ENCODE results near the gene JARID2. TPM values are rescaled to one million over a fixed set of nuclear protein-coding genes. Genes with fewer than 3 reads are reported as not detected.

JARID2 gene
- total and polyA plus RNA-seq, 2 of the 13 experiments (the other 11 are each of a cell fraction or from before 2014, with no cell fraction given) = 7.5 to 10.3 TPM

DNA sequence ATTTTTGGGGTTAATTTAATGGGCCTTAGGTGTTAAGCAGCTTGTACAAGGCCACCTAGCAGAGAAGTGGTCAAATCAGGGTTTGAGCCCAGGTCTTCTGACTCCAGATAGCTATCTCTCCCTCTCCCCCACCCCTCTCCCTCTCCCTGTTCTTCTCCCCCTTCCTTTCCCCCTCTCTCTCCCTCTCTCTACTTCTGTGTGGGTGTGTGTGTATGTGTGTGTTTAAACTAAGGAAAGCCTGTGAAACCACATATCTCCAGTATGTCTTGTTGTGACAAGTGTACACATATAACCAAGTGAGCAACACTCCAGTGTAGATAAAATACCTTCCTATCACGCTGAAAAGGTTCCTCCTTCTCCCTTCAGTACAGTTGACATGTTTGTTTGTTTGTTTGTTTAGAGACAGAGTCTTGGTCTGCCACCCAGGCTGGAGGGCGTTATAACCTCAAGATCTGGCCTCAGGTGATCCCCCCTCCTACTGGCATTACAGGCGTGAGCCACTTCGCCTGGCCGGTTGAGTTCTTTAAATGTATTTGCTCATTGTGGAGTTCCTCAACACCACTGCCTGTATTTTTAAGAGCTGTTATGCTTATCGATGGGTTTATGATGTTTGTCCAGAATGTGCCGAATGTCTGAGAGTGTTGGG lies 140.4 kb downstream of the JARID2 start:
- Histone ChIP-seq H3K36me3 (replicated peaks in 1 of 2; ENCODE audit: control insufficient read depth in 1 of 2, insufficient read depth in 2 of 2, low read length in 2 of 2) (no peaks in the 10 kb centered on the region), H4K20me1 (ENCODE audit: insufficient read depth, low read length) (peaks cover 10% of the 10 kb centered on the region), H3K79me2 (ENCODE audit: insufficient read depth, low read length) (peaks cover 20% of the 10 kb centered on the region), H3K4me1 (ENCODE audit: insufficient read depth, low read length) (no peaks in the 10 kb centered on the region), H3K9me3 (ENCODE audit: low read length) (no peaks in the 10 kb centered on the region), H3K4me3 (replicated peaks in 1 of 3; ENCODE audit: insufficient read depth in 1 of 3, low read depth in 2 of 3, low read length in 3 of 3) (no peak overlapping the region), H3K27ac (ENCODE audit: extremely low read length, insufficient read depth, low read length) (no peak overlapping the region), H3K4me2 (ENCODE audit: low read depth, low read length) (no peak overlapping the region), H3K27me3 (ENCODE audit: control insufficient read depth in 1 of 2, insufficient read depth in 2 of 2, low read length in 2 of 2) (no peaks in the 10 kb centered on the region), H2AFZ (ENCODE audit: low read length) (no peak overlapping the region), H3K9ac (ENCODE audit: insufficient read depth, low read depth, low read length) (no peak overlapping the region)
- FAIRE-seq (no peak), DNase-seq (ENCODE audit: low spot score) (no peak), ATAC-seq (no peak)
- TF ChIP-seq GTF2F1 (IDR thresholded peaks at IDR 0.05; ENCODE audit: low read length) = no peak
- TF ChIP-seq HNRNPK (IDR thresholded peaks at IDR 0.05; ENCODE audit: low read depth, low read length, poor library complexity, severe bottlenecking) = peak; percentile 77
- intact Hi-C loops (cut with micrococcal nuclease; ENCODE audit: unreplicated experiment) (no loop called here), in situ Hi-C loops (cut with HindIII; ENCODE audit: extremely low pct_ligation_motif_present, low pct_unique_long_range_greater_than_20kb) (loop anchor here (10.0 kb wide), 1 partner anchor 1171 kb away; no protein-coding TSS in a partner anchor)
- ChIA-PET CTCF (ENCODE audit: low intra/inter-chr PET ratio, low total read pairs) (no interaction called here), POLR2A (no interaction called here)
- BruUV-seq (replicated peaks) = no TSS peak
- 91% methylated on average over 7 of the region's 7 CpGs for WGBS (ENCODE audit: low lambda C conversion rate)

DNA sequence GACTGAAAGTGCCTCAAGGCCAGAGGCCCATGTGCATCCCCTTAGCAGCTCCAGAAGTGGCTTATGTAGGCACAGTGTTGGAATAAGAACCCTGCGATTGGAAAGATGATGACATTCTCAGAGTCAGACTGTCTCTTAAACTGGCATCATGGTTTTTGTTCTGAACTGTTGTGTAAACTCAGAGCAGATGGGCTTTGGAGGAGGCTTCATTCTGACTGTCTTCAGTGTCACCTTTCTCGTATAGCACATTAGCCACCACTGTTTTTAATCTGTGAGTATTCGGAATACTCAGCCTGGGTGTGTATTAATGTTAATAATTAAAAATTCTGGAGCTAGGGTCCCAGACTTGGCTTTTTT lies 140.9 kb downstream of the JARID2 start:
- H4K20me1 ChIP-seq (ENCODE audit: insufficient read depth, low read length) = peaks cover 10% of the 10 kb centered on the region
- peaks cover 25% of the 10 kb centered on the region for H3K79me2 ChIP-seq (ENCODE audit: insufficient read depth, low read length)
- no peak for FAIRE-seq
- no peak overlapping the region for H3K9ac ChIP-seq (ENCODE audit: insufficient read depth, low read depth, low read length)
- ChIA-PET POLR2A (no interaction called here), CTCF (ENCODE audit: low intra/inter-chr PET ratio, low total read pairs) (no interaction called here)
- H3K27me3 ChIP-seq (ENCODE audit: control insufficient read depth in 1 of 2, insufficient read depth in 2 of 2, low read length in 2 of 2) = no peaks in the 10 kb centered on the region
- DNase-seq (ENCODE audit: low spot score) = no peak
- no peak overlapping the region for H3K4me2 ChIP-seq (ENCODE audit: low read depth, low read length)
- WGBS (ENCODE audit: low lambda C conversion rate) = 100% methylated on average over 3 of the region's 3 CpGs
- H3K4me1 ChIP-seq (ENCODE audit: insufficient read depth, low read length) = no peaks in the 10 kb centered on the region
- H3K36me3 ChIP-seq (replicated peaks in 1 of 2; ENCODE audit: control insufficient read depth in 1 of 2, insufficient read depth in 2 of 2, low read length in 2 of 2) = no peaks in the 10 kb centered on the region
- in situ Hi-C loops (cut with HindIII; ENCODE audit: extremely low pct_ligation_motif_present, low pct_unique_long_range_greater_than_20kb) = loop anchor here (10.0 kb wide), 1 partner anchor 1172 kb away; no protein-coding TSS in a partner anchor
- no peak for TF ChIP-seq ZFAT (CRISPR knock-in tag; conservative IDR thresholded peaks at IDR 0.05)
- no peak for TF ChIP-seq GATAD2A (CRISPR knock-in tag; IDR thresholded peaks at IDR 0.05)
- TF ChIP-seq, protein P1, sequence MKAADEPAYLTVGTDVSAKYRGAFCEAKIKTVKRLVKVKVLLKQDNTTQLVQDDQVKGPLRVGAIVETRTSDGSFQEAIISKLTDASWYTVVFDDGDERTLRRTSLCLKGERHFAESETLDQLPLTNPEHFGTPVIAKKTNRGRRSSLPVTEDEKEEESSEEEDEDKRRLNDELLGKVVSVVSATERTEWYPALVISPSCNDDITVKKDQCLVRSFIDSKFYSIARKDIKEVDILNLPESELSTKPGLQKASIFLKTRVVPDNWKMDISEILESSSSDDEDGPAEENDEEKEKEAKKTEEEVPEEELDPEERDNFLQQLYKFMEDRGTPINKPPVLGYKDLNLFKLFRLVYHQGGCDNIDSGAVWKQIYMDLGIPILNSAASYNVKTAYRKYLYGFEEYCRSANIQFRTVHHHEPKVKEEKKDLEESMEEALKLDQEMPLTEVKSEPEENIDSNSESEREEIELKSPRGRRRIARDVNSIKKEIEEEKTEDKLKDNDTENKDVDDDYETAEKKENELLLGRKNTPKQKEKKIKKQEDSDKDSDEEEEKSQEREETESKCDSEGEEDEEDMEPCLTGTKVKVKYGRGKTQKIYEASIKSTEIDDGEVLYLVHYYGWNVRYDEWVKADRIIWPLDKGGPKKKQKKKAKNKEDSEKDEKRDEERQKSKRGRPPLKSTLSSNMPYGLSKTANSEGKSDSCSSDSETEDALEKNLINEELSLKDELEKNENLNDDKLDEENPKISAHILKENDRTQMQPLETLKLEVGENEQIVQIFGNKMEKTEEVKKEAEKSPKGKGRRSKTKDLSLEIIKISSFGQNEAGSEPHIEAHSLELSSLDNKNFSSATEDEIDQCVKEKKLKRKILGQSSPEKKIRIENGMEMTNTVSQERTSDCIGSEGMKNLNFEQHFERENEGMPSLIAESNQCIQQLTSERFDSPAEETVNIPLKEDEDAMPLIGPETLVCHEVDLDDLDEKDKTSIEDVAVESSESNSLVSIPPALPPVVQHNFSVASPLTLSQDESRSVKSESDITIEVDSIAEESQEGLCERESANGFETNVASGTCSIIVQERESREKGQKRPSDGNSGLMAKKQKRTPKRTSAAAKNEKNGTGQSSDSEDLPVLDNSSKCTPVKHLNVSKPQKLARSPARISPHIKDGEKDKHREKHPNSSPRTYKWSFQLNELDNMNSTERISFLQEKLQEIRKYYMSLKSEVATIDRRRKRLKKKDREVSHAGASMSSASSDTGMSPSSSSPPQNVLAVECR (CRISPR knock-in tag; IDR thresholded peaks at IDR 0.05; ENCODE audit: borderline replicate concordance) = no peak
- TF ChIP-seq SNAI1 (CRISPR knock-in tag; IDR thresholded peaks at IDR 0.05; ENCODE audit: borderline replicate concordance) = no peak
- no peak overlapping the region for H3K27ac ChIP-seq (ENCODE audit: extremely low read length, insufficient read depth, low read length)
- no peak overlapping the region for H2AFZ ChIP-seq (ENCODE audit: low read length)
- no TSS peak for BruUV-seq (replicated peaks)
- H3K4me3 ChIP-seq (replicated peaks in 1 of 3; ENCODE audit: insufficient read depth in 1 of 3, low read depth in 2 of 3, low read length in 3 of 3) = no peak overlapping the region
- no peak for ATAC-seq
- H3K9me3 ChIP-seq (ENCODE audit: low read length) = no peaks in the 10 kb centered on the region
- intact Hi-C loops (cut with micrococcal nuclease; ENCODE audit: unreplicated experiment) = no loop called here

Data from HepG2 (cell line).